ELR (cell line): Measurements from ENCODE around the gene CFAP157.

Source experiments
- DNase-seq: peaks from one replicate; pipeline ENCODE4 v3.0.0-alpha.2; 2015; ENCODE audit warnings: low read depth

Gene CFAP157

GRCh38 chr9:127715470-127716337, 8.9 kb downstream of the CFAP157 start, which contains the start of the genes PTRH1 and TTC16:
PTRH1 (minus strand) TSS chr9:127715663; CDS start chr9:127715639, 24 bp downstream.
TTC16 (plus strand) TSS chr9:127716079; CDS start chr9:127716146, 67 bp downstream.
- peak; percentile 96 for DNase-seq

- DNase-seq: no peak
Measured at GRCh38 chr9:127716412-127716811, 9.6 kb downstream of the CFAP157 start.

- no peak for DNase-seq
Measured at GRCh38 chr9:127717766-127718165, 11.0 kb downstream of the CFAP157 start.

- no peak for DNase-seq
Measured at GRCh38 chr9:127720031-127720864, 13.5 kb downstream of the CFAP157 start.

- DNase-seq: no peak
Measured at GRCh38 chr9:127720865-127721227, 14.1 kb downstream of the CFAP157 start.

GRCh38 chr9:127721391-127721821, 14.6 kb downstream of the CFAP157 start:
- DNase-seq: no peak

- no peak for DNase-seq
Measured at GRCh38 chr9:127722055-127722745, 15.4 kb downstream of the CFAP157 start.

GRCh38 chr9:127723013-127723412, 16.2 kb downstream of the CFAP157 start:
- no peak for DNase-seq

- peak; percentile 73 for DNase-seq
Measured at GRCh38 chr9:127723444-127723843, 16.7 kb downstream of the CFAP157 start.

GRCh38 chr9:127724012-127724411, 17.2 kb downstream of the CFAP157 start:
- no peak for DNase-seq

GRCh38 chr9:127726871-127727270, 20.1 kb downstream of the CFAP157 start:
- DNase-seq: no peak

GRCh38 chr9:127728808-127729207, 22.0 kb downstream of the CFAP157 start:
- no peak for DNase-seq

GRCh38 chr9:127729522-127730256, 22.9 kb downstream of the CFAP157 start:
- DNase-seq: no peak

- DNase-seq: no peak
Measured at GRCh38 chr9:127730262-127730661, 23.5 kb downstream of the CFAP157 start.

GRCh38 chr9:127730799-127731410, 24.1 kb downstream of the CFAP157 start:
- DNase-seq: no peak

GRCh38 chr9:127731938-127732337, 25.1 kb downstream of the CFAP157 start:
- no peak for DNase-seq

- DNase-seq: no peak
Measured at GRCh38 chr9:127732444-127732843, 25.7 kb downstream of the CFAP157 start.

- DNase-seq: no peak
Measured at GRCh38 chr9:127733614-127734013, 26.8 kb downstream of the CFAP157 start.

- no peak for DNase-seq
Measured at GRCh38 chr9:127734247-127734746, 27.5 kb downstream of the CFAP157 start.

- DNase-seq: peak; percentile 98
Measured at GRCh38 chr9:127734747-127735529, 28.1 kb downstream of the CFAP157 start, which contains the start of gene TOR2A. TOR2A (minus strand) TSS chr9:127735294; CDS start chr9:127735270, 24 bp downstream.
